ENCODE results near the gene S100A9. TPM values are rescaled to one million over a fixed set of nuclear protein-coding genes. Genes with fewer than 3 reads are reported as not detected.

Gene S100A9
- total RNA-seq, 1 donor from 2014 or later: not detected

Other genes starting within 250 kb of the S100A9 start
- gene SPRR2F, start 244.3 kb upstream of the S100A9 start, total RNA-seq: not detected in 2 replicates
- gene SPRR2G, start 207.0 kb upstream of the S100A9 start, total RNA-seq: not detected in 2 replicates
- gene LELP1, start 154.4 kb upstream of the S100A9 start, total RNA-seq: not detected in 2 replicates
- gene PRR9, start 140.3 kb upstream of the S100A9 start, total RNA-seq: not detected in 2 replicates
- not detected in 2 replicates for gene LORICRIN, start 98.2 kb upstream of the S100A9 start, total RNA-seq
- not detected in 2 replicates for gene PGLYRP3, start 44.9 kb upstream of the S100A9 start, total RNA-seq
- not detected in 2 replicates for gene PGLYRP4, start 9.0 kb upstream of the S100A9 start, total RNA-seq
- not detected in 2 replicates for gene S100A12, start 17.8 kb downstream of the S100A9 start, total RNA-seq
- gene S100A8, start 33.2 kb downstream of the S100A9 start, total RNA-seq: not detected in 2 replicates
- not detected in 2 replicates for gene S100A7A, start 58.7 kb downstream of the S100A9 start, total RNA-seq
- not detected in 2 replicates for gene S100A7, start 102.8 kb downstream of the S100A9 start, total RNA-seq
- gene S100A6, start 178.1 kb downstream of the S100A9 start, total RNA-seq: 0.99 and 1.1 TPM in 2 replicates
- gene S100A5, start 183.1 kb downstream of the S100A9 start, total RNA-seq: 1.0 TPM in 1 of 2 replicates, not detected in the other
- 337 and 353 TPM in 2 replicates for gene S100A4, start 188.0 kb downstream of the S100A9 start, total RNA-seq
- 5.7 and 7.5 TPM in 2 replicates for gene S100A3, start 191.4 kb downstream of the S100A9 start, total RNA-seq
- 8.9 and 11.7 TPM in 2 replicates for gene S100A2, start 208.0 kb downstream of the S100A9 start, total RNA-seq